DND-41 (cell line): ENCODE data around the gene MAPK12.

Source experiments
- ATAC-seq: fragments of 200-7000 bp; cut with Tn5 transposase; 3 replicates; pipeline ENCODE4 v1.9.1; 2021; ENCODE audit warnings: low read depth; ENCODE audit not compliant: insufficient read depth
- DNase-seq: peaks from one replicate; pipeline ENCODE4 v3.0.0-alpha.2; 2020
- H2AFZ ChIP-seq: 2 replicates; pipeline ENCODE4 v1.6.0; 2012; ENCODE audit warnings: low read depth, low read length
- H3K27ac ChIP-seq: 2 replicates; pipeline ENCODE4 v1.5.1; 2012; ENCODE audit warnings: low read length, inconsistent platforms
- H3K27me3 ChIP-seq: fragments of 200-600 bp; sonication (generic); 2 replicates; pipeline ENCODE4 v1.6.0; 2012; ENCODE audit warnings: low read length, mild to moderate bottlenecking, inconsistent platforms; ENCODE audit not compliant: insufficient read depth, poor library complexity
- H3K36me3 ChIP-seq: 2 replicates; pipeline ENCODE4 v1.5.1; 2012; ENCODE audit warnings: low read length, inconsistent platforms; ENCODE audit not compliant: insufficient read depth
- H3K4me1 ChIP-seq: 2 replicates; pipeline ENCODE4 v1.5.1; 2012; ENCODE audit warnings: mild to moderate bottlenecking, low read length; ENCODE audit not compliant: insufficient read depth
- H3K4me2 ChIP-seq: 2 replicates; pipeline ENCODE4 v1.6.0; 2012; ENCODE audit warnings: mild to moderate bottlenecking, moderate library complexity, low read length, inconsistent platforms; ENCODE audit not compliant: insufficient read depth
- H3K4me3 ChIP-seq, 2 experiments: fragments of 200-600 bp in 1 of 2; shearing (Covaris generic) in 1 of 2; 2 replicates each; pipeline ENCODE4 v1.5.1; 2012 to 2016; ENCODE audit warnings: inconsistent platforms in 2 of 2, low read length in 2 of 2, mild to moderate bottlenecking in 2 of 2, low read depth in 1 of 2, moderate library complexity in 1 of 2
- H3K79me2 ChIP-seq: 2 replicates; pipeline ENCODE4 v1.6.0; 2012; ENCODE audit warnings: low read length, inconsistent platforms; ENCODE audit not compliant: insufficient read depth
- H3K9ac ChIP-seq: 2 replicates; pipeline ENCODE4 v1.6.0; 2012; ENCODE audit warnings: low read depth, mild to moderate bottlenecking, inconsistent platforms, low read length, moderate library complexity
- H3K9me3 ChIP-seq: 2 replicates; pipeline ENCODE4 v1.5.1; 2012; ENCODE audit warnings: low read length, moderate library complexity, mild to moderate bottlenecking, inconsistent platforms; ENCODE audit not compliant: insufficient read depth, severe bottlenecking
- H4K20me1 ChIP-seq: 2 replicates; pipeline ENCODE4 v1.6.0; 2012; ENCODE audit warnings: low read length; ENCODE audit not compliant: insufficient read depth
- EZH2 ChIP-seq: IDR thresholded peaks from 3 replicates; pipeline ENCODE4 v1.6.1; 2012; ENCODE audit warnings: borderline replicate concordance, low read depth, mild to moderate bottlenecking, moderate library complexity, low read length, inconsistent platforms; ENCODE audit not compliant: severe bottlenecking
- TF ChIP-seq, protein P1 (sequence below): IDR thresholded peaks from 2 replicates; pipeline ENCODE4 v1.5.1; 2012; ENCODE audit warnings: borderline replicate concordance, low read length, moderate library complexity, mild to moderate bottlenecking; ENCODE audit not compliant: poor library complexity, severe bottlenecking; ENCODE audit errors: extremely low read depth

The MAPK12 gene

DNA sequence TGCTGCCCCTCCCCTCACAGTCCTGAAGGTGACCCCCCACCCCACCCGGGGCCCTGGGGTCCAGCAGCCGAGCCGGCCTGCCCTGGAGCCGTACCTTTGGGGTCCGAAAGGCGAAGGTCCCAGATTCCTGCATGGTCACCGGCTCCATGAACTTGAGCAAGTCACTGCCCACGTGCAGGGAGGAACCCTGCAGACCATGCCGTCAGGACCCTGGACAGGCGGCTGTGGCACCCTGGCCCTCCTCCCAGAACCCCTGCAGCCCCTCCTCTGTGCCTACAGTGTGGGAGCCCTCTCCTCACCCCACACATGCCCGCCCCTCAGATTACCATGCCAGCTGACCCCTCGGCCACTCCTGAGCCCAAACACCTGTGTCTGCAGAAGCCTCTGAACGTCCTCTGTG, 23.0 kb upstream of the MAPK12 start:
- H3K9me3 ChIP-seq = no peaks in the 10 kb centered on the region

DNA sequence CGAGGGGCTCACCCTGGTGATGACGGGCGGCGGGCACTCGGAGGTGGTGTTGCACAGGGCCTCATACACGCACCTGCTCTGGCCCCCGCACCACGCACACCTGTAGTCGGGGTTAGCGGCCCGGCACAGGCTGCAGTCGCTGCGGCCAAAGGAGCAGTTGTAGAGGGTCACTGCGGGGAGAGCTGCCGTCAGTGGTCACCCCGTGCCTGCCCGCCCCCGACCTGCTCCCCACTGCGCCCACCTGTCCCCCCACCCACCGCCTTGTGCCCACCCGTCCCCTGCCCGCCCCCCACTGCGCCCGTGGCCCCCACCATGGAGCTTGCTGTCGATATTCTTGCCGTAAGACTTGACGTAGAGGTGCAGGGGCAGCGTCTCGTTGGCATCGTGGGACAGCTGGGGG, 22.3 kb upstream of the MAPK12 start:
- no peaks in the 10 kb centered on the region for H3K36me3 ChIP-seq

More for the DNA sequence above, 23.0 kb upstream of the MAPK12 start:
- TF ChIP-seq EZH2 = no peak
- TF ChIP-seq, protein P1, sequence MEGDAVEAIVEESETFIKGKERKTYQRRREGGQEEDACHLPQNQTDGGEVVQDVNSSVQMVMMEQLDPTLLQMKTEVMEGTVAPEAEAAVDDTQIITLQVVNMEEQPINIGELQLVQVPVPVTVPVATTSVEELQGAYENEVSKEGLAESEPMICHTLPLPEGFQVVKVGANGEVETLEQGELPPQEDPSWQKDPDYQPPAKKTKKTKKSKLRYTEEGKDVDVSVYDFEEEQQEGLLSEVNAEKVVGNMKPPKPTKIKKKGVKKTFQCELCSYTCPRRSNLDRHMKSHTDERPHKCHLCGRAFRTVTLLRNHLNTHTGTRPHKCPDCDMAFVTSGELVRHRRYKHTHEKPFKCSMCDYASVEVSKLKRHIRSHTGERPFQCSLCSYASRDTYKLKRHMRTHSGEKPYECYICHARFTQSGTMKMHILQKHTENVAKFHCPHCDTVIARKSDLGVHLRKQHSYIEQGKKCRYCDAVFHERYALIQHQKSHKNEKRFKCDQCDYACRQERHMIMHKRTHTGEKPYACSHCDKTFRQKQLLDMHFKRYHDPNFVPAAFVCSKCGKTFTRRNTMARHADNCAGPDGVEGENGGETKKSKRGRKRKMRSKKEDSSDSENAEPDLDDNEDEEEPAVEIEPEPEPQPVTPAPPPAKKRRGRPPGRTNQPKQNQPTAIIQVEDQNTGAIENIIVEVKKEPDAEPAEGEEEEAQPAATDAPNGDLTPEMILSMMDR = no peak
- Histone ChIP-seq H3K27me3 (no peaks in the 10 kb centered on the region), H3K79me2 (no peaks in the 10 kb centered on the region), H2AFZ (no peak overlapping the region), H3K36me3 (no peaks in the 10 kb centered on the region), H3K4me2 (no peak overlapping the region), H3K4me1 (no peaks in the 10 kb centered on the region), H3K4me3 (no peak overlapping the region), H3K27ac (no peak overlapping the region), H4K20me1 (peaks cover 5% of the 10 kb centered on the region; the same call in 1 of the 2 replicates), H3K9ac (no peak overlapping the region)
- ATAC-seq (no peak), DNase-seq (no peak)

GRCh38 chr22:50282361-50283155, 21.1 kb upstream of the MAPK12 start:
- DNase-seq (no peak), ATAC-seq (no peak)
- Histone ChIP-seq H3K36me3 (no peaks in the 10 kb centered on the region), H3K27ac (no peak overlapping the region), H3K27me3 (no peaks in the 10 kb centered on the region), H3K4me3 (no peak overlapping the region), H3K4me2 (no peak overlapping the region), H3K9ac (no peak overlapping the region), H3K4me1 (no peaks in the 10 kb centered on the region), H3K9me3 (no peaks in the 10 kb centered on the region), H4K20me1 (no peaks in the 10 kb centered on the region), H2AFZ (no peak overlapping the region), H3K79me2 (no peaks in the 10 kb centered on the region)
- no peak for TF ChIP-seq EZH2
- TF ChIP-seq, protein P1 = no peak

More for the DNA sequence above, 22.3 kb upstream of the MAPK12 start:
- Histone ChIP-seq H3K4me2 (no peak overlapping the region), H3K4me1 (no peaks in the 10 kb centered on the region), H3K9me3 (no peaks in the 10 kb centered on the region), H3K27ac (no peak overlapping the region), H4K20me1 (peaks cover 2% of the 10 kb centered on the region; the same call in 1 of the 2 replicates), H2AFZ (no peak overlapping the region), H3K4me3 (no peak overlapping the region), H3K79me2 (no peaks in the 10 kb centered on the region), H3K9ac (no peak overlapping the region), H3K27me3 (no peaks in the 10 kb centered on the region)
- ATAC-seq (no peak), DNase-seq (no peak)
- no peak for TF ChIP-seq EZH2

GRCh38 chr22:50281957-50282356, 20.5 kb upstream of the MAPK12 start:
- H2AFZ ChIP-seq = no peak overlapping the region
- H3K27ac ChIP-seq = no peak overlapping the region
- no peak overlapping the region for H3K4me3 ChIP-seq
- no peaks in the 10 kb centered on the region for H3K79me2 ChIP-seq
- no peak overlapping the region for H3K4me2 ChIP-seq
- no peaks in the 10 kb centered on the region for H3K36me3 ChIP-seq
- DNase-seq (no peak), ATAC-seq (no peak)
- no peaks in the 10 kb centered on the region for H3K4me1 ChIP-seq
- H3K27me3 ChIP-seq = no peaks in the 10 kb centered on the region
- no peaks in the 10 kb centered on the region for H3K9me3 ChIP-seq
- TF ChIP-seq EZH2 = no peak
- TF ChIP-seq, protein P1 = no peak
- H3K9ac ChIP-seq = no peak overlapping the region
- H4K20me1 ChIP-seq = no peaks in the 10 kb centered on the region
